Measurements from ENCODE around the gene EPX. TPM values are rescaled to one million over a fixed set of nuclear protein-coding genes. Genes with fewer than 3 reads are reported as not detected.

The EPX gene
- total RNA-seq, 1 experiment from 2014 or later: not detected

DNA sequence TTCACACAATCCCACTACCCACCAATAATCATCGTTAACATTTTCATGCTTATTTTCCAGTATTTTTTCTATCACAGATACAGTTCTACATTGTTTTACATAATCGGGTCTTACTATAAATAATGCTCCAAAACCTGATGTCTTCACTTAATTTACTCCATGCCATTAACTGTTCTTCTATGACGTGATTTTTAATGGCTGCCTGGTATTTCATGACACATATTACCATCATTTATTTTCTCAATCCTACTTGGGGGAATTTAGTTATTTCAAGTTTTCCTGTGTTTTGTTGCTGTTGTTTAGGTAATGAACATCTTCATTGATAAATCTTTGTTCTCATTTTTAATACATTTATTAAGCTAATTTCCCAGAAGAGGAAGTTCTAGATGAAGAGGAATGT, 60.6 kb downstream of the EPX start (continued):
- TF ChIP-seq, protein P1, sequence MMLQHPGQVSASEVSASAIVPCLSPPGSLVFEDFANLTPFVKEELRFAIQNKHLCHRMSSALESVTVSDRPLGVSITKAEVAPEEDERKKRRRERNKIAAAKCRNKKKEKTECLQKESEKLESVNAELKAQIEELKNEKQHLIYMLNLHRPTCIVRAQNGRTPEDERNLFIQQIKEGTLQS (IDR thresholded peaks at IDR 0.05): no peak
- TF ChIP-seq ZNF274 (IDR thresholded peaks at IDR 0.05; ENCODE audit: low read depth, low read length) (no peak), EZH2phosphoT487 (IDR thresholded peaks at IDR 0.05; ENCODE audit: borderline replicate concordance) (no peak)
- TF ChIP-seq, protein P2, sequence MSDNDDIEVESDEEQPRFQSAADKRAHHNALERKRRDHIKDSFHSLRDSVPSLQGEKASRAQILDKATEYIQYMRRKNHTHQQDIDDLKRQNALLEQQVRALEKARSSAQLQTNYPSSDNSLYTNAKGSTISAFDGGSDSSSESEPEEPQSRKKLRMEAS (IDR thresholded peaks at IDR 0.05): no peak

Other genes with a start within 250 kb of the EPX start
- 60.2 TPM for gene CUEDC1, start 237.3 kb upstream of the EPX start, total RNA-seq (2021; ENCODE audit: unreplicated experiment)
- 70.2 TPM for gene VEZF1, start 204.5 kb upstream of the EPX start, total RNA-seq (2021; ENCODE audit: unreplicated experiment)
- gene SRSF1, start 185.5 kb upstream of the EPX start, total RNA-seq (2021; ENCODE audit: unreplicated experiment): 434 TPM
- gene DYNLL2, start 109.3 kb upstream of the EPX start, total RNA-seq (2021; ENCODE audit: unreplicated experiment): 54.9 TPM
- gene OR4D1, start 44.3 kb upstream of the EPX start, total RNA-seq (2021; ENCODE audit: unreplicated experiment): not detected
- not detected for gene OR4D2, start 25.7 kb upstream of the EPX start, total RNA-seq (2021; ENCODE audit: unreplicated experiment)
- gene MKS1, start 26.5 kb downstream of the EPX start, total RNA-seq (2021; ENCODE audit: unreplicated experiment): 29.8 TPM
- gene LPO, start 45.9 kb downstream of the EPX start, total RNA-seq (2021; ENCODE audit: unreplicated experiment): not detected
- gene MPO, start 88.2 kb downstream of the EPX start, total RNA-seq (2021; ENCODE audit: unreplicated experiment): not detected
- 0.27 TPM for gene TSPOAP1, start 136.1 kb downstream of the EPX start, total RNA-seq (2021; ENCODE audit: unreplicated experiment)
- gene SUPT4H1, start 159.5 kb downstream of the EPX start, total RNA-seq (2021; ENCODE audit: unreplicated experiment): 118 TPM
- gene RNF43, start 224.8 kb downstream of the EPX start, total RNA-seq (2021; ENCODE audit: unreplicated experiment): 42.2 TPM